ENCODE data around the gene KCNK1.

DNA sequence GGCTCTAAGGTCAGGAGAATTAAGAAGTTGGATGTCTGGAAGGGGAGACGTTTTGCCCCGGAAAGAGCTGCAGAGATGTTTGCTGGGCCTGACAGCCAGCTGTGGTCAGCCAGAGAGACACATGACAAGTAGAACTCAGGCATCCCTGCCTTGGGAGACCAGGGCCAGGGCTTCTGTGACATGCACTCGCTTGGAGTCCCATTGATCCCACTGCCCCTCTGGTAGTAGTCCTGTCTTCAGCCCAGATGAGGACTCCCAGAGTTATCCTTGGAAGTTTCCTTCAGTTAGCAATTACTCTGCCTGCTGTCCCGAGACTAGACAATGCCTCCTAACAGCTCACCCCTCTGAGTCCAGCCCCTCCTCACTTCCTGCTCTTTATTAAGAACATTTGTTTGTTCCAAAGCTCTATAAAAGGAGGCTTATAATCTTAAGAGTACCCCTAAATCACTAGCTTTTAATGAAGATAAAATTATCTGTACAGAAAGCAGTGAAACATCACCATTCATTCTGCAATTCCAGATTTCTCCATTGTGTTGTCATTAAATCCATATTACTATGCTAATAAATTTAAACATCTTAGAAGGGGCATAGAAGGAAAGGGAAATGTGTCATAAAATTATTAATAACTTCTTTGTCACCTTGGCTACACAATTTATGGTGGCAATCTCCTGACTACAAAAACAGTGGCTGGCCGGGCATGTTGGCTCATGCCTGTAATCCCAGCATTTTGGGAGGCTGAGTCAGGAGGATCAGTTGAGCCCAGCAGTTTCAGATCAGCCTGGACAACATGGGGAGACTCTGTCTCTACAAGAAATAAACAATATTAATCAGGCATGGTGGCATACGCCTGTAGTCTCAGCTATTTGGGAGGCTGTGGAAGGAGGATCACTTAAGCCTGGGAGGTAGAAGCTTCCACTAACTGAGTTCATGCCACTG is 94.2 kb downstream of the KCNK1 start:
- TF ChIP-seq, protein P1, sequence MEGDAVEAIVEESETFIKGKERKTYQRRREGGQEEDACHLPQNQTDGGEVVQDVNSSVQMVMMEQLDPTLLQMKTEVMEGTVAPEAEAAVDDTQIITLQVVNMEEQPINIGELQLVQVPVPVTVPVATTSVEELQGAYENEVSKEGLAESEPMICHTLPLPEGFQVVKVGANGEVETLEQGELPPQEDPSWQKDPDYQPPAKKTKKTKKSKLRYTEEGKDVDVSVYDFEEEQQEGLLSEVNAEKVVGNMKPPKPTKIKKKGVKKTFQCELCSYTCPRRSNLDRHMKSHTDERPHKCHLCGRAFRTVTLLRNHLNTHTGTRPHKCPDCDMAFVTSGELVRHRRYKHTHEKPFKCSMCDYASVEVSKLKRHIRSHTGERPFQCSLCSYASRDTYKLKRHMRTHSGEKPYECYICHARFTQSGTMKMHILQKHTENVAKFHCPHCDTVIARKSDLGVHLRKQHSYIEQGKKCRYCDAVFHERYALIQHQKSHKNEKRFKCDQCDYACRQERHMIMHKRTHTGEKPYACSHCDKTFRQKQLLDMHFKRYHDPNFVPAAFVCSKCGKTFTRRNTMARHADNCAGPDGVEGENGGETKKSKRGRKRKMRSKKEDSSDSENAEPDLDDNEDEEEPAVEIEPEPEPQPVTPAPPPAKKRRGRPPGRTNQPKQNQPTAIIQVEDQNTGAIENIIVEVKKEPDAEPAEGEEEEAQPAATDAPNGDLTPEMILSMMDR (IDR thresholded peaks at IDR 0.05), result no peak
- no peak for TF ChIP-seq ZFX (IDR thresholded peaks at IDR 0.05; ENCODE audit: borderline replicate concordance)
